GM21515 (cell line): ENCODE measurements around the gene OTUD7B.

Experiments
- ATAC-seq: cut with Tn5 transposase; IDR thresholded peaks from one replicate; pipeline ENCODE4 v1.9.1; 2021; ENCODE audit not compliant: unreplicated experiment

Gene OTUD7B

GRCh38 chr1:149923626-149924025, 86.9 kb downstream of the OTUD7B start:
- ATAC-seq = no peak

- no peak for ATAC-seq
Measured at GRCh38 chr1:149917571-149918144, 92.9 kb downstream of the OTUD7B start, which contains the start of gene SV2A. Gene SV2A, minus strand, starts transcription at chr1:149917844. Its CDS starts 4,004 bp downstream, at chr1:149913840.

GRCh38 chr1:149916898-149917252, 93.7 kb downstream of the OTUD7B start:
- no peak for ATAC-seq

GRCh38 chr1:149916193-149916897, 94.2 kb downstream of the OTUD7B start:
- ATAC-seq = no peak

GRCh38 chr1:149915429-149916192, 94.9 kb downstream of the OTUD7B start:
- ATAC-seq = no peak

GRCh38 chr1:149914545-149914944, 96.0 kb downstream of the OTUD7B start:
- no peak for ATAC-seq

- ATAC-seq = no peak
Measured at GRCh38 chr1:149906570-149907075, 103.9 kb downstream of the OTUD7B start.

GRCh38 chr1:149903836-149904491, 106.6 kb downstream of the OTUD7B start:
- ATAC-seq = no peak

- peak; percentile 95 for ATAC-seq
Measured at GRCh38 chr1:149899460-149900284, 110.9 kb downstream of the OTUD7B start, which contains the start of gene BOLA1. Gene BOLA1, plus strand, starts transcription at chr1:149899568. Its CDS starts 492 bp downstream, at chr1:149900060.

- no peak for ATAC-seq
Measured at GRCh38 chr1:149896575-149896974, 114.0 kb downstream of the OTUD7B start.

GRCh38 chr1:149888999-149889289, 121.6 kb downstream of the OTUD7B start:
- ATAC-seq = no peak

- ATAC-seq = peak; percentile 19
Measured at GRCh38 chr1:149888247-149888998, 122.1 kb downstream of the OTUD7B start.
